HG02759 (cell line): Measurements from ENCODE around the gene RTN4R.
A peak's percentile ranks its signal among the peaks of the same experiment; 100 is the strongest.
"Not testable (repeated sequence)": the region's sequence is repeated elsewhere in the genome, so short reads cannot be mapped to it uniquely, and the experiment has no call there.

Experiments used
- ATAC-seq: cut with Tn5 transposase; IDR thresholded peaks from one replicate; pipeline ENCODE4 v1.9.1; 2021; ENCODE audit warnings: mild to moderate bottlenecking, moderate library complexity; ENCODE audit not compliant: unreplicated experiment

The RTN4R gene

DNA sequence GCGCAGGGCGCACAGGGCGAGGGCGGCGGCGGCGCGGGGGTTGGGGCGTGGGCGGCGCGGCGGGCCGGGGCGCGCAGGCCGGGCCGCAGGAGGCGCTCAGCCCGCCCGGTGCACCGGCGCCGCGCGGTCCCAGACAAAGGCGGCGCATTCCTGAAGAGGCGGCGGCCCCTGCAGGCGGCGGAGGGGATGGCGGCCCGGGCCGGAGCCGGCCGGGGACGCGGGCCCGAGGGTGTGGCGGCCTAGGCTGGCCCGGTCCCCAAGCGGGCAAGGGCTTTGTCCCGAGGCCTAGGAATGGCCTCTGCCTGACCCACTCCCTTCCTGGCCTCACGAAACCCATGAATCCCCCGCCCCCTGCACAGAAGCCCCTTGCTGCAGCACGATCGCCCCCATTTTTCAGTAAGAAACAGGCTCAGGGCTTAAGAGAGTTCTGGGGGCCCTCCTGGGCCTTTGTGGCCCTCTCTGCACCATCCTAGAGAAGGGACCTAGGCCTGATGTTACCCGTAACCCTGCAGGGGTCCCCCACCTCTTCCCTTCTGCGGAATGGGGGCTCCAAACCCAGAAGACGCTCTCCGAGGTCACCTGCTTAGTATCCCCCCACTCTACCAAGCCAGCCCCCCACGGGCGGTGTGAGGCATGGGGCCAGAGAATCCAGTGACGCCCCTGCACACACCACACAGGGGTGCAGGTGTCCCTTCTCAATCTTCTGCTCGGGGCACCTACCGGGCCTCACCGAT is at the start of gene RTN4R:
RTN4R (minus strand) TSS at position 40 of the 734 bp plus-strand sequence. CDS start 226 bp downstream, outside the sequence.
- ATAC-seq, result peak; percentile 72

DNA sequence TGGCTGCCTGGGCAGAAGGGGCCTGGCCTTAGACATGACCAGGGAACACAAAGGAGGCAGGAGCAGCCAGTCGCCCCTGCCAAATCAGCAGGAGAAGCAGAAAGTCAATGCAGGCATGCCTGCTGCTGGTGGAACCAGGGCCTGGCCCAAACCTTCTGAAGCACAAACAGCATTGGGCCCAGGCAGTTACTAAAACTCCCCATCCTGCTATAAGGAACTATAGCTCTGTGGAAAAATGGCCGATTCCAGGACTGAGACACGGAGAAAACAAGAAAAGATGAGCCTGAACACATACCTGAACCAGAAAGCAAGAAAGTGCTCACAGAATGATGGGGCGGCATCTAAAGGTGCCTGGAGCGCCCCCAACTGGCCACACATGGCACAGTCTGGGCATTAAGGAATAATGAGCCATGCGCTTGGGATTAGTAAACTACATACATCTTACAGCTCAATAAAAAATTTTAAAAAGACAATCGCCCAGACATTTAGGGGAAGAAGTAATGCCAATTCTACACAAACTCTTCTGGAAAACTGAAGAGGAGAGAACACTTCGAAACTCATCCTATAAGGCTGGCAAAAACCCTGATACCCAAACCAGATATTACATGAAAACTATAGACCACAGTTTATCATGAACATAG is 49.4 kb upstream of the RTN4R start:
- not testable (repeated sequence) for ATAC-seq

DNA sequence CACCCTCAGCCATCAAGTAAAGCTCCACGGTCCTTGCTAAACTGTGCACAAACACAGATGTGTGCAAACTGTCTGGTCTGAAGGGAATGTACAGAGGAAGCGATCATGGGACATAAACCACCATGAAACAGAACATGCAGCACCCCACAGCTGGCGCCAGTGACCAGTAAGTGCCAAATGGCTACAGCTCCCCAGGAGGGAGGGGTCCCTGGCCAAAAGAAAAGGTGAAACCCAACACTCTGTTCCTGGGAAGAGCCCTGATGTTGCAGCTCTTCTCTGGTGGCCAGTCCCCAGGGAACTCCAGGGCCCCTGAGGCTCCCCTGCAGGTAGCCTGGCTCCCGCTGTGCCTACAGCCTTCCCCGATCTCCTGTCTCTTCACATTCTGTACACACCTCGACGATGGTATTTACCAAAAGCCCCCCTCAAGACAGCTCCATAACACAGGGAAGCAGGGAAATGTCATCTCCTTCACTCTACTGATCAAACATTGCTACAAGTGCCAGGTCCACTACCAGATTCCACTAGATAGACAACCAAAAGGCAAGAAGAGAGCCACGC is 48.8 kb upstream of the RTN4R start:
- no peak for ATAC-seq

DNA sequence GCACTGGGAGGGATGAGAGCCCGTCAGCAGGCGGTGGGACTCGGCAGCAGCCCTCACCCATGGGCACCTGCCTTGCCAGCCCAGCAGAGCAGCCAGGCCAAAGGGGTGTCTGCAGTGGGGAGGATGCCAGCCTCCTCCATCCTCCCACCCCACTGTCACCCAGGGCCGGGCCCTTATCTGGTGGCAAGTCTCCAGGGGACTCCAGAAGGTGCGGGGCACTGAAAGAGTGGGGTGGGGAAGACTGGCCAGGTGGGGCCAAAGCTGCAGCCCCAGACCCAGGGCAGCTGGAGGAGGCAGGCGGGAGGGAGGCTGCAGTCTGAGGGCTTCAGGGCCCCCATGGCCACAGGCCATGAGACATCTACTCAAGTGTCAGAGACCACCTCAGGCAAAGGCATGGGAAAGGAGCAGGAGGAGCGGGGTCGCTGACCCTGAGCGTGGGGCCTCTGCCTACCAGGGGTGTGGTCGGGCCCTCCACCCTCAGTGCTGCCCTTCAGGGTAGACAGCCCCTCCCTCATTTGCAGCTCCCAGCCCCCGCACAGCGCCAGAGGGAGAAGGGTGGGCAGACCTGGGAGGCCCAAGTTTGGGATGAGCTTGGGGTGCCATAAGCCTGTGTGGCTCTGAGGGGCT is 48.2 kb upstream of the RTN4R start:
- no peak for ATAC-seq

DNA sequence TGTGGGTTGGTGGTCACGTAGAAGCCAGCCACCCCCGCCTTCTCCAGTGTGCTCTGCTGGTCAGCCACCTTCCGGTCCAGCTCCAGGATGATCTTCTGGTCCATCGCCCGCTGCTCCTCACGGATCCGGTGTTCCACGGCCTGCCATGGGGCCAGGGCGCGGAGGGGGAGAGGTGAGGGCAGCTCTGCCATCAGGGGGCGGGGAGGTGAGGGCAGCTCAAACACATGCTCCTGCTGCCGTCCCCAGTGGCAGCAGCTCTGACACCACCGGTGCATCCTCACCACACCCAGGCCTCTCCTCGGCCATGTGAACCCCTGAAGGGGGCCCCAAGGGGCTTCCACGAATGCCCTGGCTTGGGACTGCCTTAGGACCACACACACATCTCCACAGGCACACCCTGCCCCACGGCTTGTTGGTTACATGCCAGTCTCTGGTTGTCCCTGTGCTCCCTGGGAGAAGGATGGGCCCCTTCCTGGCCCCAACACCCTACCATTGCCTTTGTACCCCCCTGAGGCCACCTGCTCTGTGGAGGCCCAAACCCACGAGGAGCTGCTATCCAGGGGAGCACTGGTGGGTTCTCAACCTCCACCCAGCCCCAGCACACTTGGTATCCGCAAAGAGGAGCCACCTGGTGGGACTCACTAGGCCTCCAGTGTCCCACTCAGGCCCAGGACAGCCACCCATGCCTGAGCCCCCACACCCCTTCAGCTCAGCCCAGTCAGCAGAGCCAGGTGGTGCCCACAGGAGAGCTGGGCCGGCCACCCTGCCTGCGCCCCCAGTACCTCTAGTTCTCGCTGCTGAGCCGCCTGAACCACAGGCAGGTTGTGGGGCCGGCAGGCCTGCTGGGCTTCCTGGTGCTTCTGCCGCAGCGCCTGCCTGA is 47.5 kb upstream of the RTN4R start:
- ATAC-seq, result no peak

DNA sequence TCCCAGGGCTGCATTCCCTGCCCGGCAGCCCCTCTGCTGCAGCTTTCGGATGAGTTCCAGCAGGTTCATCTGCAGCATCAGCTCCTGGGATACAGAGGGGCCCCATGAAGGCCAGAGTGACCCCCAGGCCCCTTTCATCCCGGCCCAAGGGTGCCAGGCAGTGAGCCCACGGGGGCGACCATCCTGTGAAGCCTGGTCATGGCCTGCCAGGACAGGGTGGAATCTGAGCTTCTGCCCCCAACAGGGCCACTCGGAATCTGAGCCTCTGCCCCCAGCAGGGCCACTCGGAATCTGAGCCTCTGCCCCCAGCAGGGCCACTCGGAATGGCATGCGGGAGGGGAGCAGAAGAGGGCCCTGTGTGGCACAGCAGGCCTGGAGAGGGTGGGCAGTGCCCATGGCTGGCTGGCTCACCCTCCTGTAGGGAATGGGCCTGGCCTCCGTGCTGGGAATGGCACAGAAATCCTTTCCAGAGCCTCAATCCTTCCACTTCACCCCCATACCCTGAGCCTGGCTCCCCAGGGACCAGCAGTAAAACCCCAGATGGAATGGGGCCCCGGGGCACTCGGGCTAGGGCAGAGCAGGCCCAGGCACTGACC is 46.7 kb upstream of the RTN4R start:
- ATAC-seq, result not testable (repeated sequence)

DNA sequence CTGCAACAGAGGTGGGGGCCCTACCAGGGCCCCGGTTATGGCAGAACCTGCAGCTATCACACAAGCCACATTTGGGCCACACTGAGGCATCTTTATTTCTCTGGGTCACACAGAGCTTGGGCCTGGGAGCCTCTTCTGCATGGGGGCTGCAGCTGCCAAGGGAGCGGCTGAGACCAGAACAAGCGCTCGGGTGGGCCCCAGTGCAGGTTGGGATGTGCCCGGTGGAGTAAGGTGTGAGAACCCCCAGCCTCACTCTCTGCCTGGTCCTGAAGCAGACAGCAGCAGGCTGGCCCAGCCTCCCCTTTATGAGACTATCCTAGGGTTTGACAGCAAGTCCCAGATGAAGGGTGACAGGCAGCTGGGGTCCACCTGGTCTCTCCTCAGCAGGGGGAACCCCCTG is 46.1 kb upstream of the RTN4R start:
- ATAC-seq, result not testable (repeated sequence)

DNA sequence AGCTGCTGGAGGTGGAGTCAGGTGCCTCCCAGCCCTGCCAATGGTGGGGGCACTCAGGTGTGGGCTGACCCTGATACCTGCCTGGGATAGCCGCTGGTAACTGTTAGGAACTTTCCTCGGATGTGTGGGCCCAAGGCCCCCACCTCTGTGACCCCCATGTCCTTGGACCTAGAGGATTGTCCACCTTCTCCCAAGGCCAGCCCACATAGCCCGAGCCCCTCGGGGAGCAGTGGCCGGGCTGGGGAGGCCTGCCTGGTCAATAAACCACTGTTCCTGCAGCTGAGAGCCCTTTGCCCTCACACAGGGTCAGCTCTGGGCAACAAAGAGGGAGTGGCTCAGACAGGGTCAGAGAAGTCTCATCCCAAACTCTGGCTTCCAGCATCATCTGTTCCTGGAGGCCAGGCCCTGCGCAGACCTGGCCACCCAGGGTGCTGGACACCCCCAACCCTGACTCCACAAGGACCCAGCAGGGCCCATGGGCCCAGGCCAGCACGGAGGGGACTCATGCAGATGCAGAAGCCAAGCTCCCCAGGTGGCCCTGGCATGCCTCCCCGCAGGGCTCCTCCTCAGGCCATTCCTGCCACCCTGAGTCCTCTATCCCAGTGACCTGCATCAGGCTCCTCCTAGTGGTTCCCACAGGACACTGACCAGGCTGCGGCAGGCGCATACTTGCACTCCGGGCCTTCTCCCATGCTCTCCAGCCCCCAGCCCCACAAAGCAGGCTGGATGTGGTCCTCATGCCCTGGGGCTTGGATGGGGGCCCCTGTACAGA is 45.4 kb upstream of the RTN4R start:
- ATAC-seq, result not testable (repeated sequence)

DNA sequence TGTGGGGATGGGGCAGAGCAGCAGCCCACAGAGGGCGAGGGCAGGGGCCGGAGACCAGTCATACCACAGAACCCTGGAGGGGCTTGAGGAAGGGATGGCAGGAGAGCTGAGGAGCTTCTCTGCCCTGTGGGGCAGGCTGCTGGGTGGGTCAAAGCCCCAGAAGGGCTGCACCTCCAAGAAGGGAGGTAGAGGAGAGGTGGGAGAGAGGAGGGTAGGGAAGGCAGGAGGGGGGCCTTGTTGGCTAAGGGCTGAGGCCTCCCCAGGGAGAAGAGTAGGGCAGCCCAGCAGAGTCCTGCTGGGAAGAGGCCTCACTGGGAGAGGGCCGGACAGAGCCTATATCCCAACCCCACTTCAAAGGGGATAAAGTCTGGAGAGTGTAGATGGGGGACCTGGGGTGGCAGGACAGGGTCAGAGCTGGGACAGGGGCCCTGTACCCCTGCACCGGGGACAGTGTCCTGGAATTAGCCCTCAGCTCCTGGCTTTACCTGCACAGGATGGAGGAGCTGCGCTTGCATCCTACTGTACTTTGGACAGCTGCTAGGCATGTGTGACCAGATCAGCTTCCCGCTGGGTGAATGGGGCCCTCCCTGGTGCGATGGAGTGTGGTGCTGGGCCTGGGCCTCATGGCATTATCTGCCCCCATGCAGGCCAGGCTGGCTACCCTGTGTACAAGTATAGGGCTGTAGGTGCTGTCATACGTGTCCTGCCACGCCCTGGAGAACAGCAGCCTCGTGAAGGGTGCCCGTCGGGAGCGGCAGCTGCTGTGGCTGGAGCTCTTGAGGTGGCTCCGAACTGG is 44.5 kb upstream of the RTN4R start:
- ATAC-seq, result no peak

DNA sequence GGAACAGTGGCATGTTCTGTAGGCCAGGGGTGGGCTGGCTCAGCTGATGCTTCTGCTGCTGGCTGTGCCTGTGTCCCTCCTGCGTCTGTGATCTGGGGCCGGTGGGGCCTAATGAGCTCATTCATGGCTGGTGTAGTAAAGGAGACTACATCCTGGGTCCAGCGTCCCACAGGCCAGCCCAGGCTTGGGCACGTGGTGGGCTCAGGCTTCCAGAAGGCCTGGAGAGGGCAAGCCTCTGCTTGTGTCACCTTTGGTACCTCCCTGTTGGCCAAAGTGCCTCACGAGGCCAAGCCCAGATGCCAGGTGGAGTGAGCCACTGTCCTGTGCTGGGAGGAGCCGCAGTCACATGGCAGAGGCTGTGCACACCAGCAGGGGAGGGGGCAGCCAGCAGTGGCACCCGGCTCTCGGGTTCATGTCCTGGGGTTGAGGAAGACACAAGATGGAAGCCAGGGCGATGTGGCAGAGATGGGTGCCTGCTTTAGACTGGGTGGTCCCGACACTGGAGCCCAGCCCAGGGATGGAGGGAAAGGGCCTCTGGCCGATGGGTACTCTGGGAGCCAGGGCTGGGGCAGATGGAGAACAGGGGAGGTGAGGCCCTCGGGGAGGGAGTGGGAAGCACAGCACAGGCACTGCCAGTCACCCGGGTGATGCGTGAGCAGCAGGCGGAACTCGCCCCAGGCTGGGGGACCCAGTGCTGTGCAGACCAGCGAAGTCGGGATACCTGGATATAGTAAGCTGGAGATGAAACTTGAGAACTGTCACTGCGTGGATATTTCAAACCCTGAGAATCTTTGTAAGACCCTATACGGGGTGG is 43.3 kb upstream of the RTN4R start:
- not testable (repeated sequence) for ATAC-seq

DNA sequence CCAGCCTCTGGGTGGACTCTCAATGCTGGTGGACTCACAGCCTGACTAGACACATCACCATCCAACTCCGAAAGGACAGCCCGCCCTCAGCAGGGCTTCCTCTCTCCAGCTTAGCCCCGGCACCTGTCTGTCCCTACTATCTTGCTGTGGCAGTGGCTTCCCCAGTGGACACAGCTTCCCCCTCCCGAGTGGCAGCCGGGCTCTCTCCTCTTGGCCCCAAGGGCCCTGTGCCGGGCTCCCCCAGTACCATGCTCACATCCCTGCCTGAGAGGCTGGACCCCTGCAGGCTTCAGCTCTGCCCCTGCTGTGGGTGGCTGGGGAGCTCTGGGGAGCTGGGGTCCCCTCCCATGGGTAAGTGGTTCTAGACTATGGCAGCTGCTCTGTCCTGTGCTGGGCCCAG is 42.7 kb upstream of the RTN4R start:
- ATAC-seq, result not testable (repeated sequence)

DNA sequence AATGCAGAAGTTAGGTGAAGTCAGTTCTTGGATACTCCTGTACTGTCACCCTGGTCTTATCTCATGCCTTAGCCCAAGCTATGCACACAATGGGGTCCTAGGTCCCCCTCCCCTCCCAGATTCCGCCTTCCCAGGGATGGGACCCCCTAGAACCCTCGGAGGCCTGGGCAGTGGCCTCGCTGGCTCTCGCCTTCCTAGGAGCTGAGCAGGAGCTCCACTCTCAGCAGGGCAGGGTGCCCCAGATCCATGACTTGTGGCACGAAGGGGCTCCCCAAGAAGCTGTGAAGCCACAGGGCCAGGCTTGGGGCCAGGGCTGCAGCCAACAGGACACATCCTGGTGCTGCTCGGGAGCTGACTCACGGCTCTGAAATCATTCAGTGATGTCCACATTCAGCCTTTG is 42.1 kb upstream of the RTN4R start:
- ATAC-seq, result not testable (repeated sequence)

DNA sequence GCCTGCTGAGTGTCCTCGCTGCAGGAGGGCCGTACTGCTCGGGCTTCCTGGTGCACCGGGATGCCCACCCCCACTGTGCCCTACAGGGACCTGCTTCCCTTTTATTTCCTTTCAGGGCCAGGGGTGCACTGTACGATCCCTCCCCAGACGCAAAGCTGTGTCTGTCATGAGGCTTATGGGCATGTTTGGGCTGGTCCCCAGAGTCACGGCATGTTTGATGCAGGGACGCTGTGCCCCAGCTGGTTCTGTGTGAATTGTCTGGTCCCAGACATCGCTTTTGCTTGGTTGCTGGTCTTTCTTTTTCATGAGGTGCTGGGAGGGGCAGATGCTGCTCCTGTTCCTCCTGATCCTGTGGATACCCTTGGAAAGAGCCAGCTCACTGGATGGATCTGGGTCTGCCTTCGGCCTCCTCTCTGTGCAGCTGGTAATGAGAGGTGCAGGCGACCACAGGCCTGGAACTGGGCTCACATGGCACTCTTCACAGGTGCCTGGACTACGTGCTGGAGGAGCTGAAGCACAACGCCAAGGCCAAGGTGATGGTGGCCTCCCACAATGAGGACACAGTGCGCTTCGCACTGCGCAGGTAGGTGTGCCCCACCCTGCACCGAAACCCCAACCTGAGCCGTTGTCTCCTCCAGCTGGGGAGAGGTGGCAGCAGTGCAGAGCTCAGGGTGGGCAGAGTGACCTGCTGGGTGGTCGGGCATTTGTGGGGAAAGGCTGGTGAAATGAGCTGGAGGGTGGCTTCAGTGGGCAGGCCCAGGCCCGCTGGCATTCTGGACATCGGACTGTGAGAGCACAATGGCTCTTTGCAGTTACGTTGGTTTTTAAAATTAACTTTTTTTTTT is 40.9 kb upstream of the RTN4R start:
- not testable (repeated sequence) for ATAC-seq

DNA sequence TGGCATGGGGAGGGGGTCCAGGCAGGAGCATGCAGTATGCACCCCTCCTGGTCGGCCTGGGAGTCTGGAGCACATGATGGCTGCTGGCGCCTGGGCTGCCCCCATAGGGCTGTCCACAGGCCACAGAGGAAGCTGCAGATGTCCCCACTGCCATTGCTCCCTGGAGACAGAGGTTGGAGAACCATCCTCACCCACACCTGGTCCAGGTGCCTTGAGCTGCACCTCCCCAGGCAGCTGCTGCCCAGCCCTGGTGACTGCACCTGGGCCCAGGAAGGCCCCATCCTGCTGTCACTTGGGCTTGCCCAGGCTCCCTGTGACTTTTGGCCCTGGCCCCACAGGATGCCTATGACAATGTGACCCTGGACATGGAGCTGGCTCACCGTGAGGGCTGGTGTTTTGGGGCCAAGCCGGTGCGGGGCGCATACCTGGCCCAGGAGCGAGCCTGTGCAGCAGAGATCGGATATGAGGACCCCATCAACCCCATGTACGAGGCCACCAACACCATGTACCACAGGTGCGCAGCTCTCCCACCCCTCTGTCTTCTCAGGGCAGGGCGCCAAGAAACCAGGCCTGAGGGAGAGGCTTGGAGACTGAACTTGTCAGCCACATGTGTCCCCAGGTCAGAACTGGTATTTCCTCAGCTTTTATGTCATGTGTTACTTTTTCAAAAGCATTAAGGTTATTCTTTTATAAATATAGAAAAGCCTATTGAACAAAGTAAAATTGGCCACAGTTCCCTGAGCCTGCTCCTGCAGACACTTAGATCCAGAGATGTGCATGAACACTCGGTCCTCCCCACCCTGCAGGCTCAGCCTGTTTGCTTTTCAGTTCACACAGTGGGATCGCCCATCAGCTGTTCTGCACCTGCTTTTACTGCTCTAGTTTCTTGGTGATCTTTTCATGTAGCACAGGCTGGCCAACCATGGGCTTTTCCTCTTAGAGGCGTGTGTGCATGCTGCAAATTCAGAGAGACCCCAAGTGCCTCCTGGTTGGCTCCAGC is 39.6 kb upstream of the RTN4R start:
- not testable (repeated sequence) for ATAC-seq

DNA sequence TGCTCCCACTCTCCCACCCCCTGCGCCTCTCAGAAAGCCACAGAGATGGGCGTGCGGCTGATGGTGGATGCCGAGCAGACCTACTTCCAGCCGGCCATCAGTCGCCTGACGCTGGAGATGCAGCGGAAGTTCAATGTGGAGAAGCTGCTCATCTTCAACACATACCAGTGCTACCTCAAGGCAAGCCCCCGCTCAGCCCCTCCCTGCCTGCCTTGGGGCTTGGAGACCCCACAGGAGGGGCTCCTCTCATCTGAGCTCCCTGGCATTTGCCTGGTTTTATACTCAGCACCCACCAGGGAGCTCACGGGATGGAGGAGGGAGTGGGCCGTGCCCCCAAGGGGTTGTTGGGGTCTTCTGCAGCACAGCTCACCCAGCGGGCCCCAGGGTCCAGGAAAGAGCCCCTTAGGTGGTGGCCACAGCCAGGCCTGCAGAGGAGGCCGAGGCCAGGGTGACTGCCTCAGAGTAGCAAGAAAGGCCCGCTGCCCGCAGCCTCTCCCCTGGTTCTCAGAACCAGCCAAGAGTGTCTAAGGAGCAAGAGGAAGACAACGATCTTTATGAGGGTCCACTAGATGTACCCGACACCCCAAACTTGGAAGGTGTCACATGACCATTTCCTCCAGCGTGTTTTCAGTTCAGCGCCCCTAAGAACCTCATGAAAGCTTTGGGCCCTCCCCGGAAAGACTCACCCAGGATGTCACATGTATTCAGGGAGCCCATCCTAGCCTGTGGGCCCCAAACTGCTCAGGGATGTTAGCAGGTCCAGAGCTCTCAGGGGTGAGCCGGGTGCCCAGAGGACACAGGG is 38.7 kb upstream of the RTN4R start:
- not testable (repeated sequence) for ATAC-seq
